Erythroblast (primary cell): ENCODE measurements around the gene MRE11.
A peak's percentile ranks its signal among the peaks of the same experiment; 100 is the strongest.

Source experiments
- DNase-seq, 2 experiments: peaks; one replicate each; lab custom pipeline; 2025; lab: John Stamatoyannopoulos, UW
- GATA1 ChIP-seq: IDR thresholded peaks from 2 replicates; pipeline ENCODE4 v1.6.1; 2011; ENCODE audit warnings: low read depth, mild to moderate bottlenecking, control low read depth, low read length, moderate library complexity
- POLR2A ChIP-seq: IDR thresholded peaks from 2 replicates; pipeline ENCODE4 v1.6.1; 2011; ENCODE audit warnings: mild to moderate bottlenecking, low read length

MRE11 gene

GRCh38 chr11:94493281-94494125, at the start of gene MRE11, which contains the start of gene ANKRD49:
Gene MRE11 (minus strand): TSS chr11:94493844. CDS start chr11:94492801, 1,043 bp downstream.
Gene ANKRD49 (plus strand): TSS chr11:94493984. CDS start chr11:94496694, 2,710 bp downstream.
- TF ChIP-seq GATA1 = no peak
- peak; percentile 93 for TF ChIP-seq POLR2A

DNA sequence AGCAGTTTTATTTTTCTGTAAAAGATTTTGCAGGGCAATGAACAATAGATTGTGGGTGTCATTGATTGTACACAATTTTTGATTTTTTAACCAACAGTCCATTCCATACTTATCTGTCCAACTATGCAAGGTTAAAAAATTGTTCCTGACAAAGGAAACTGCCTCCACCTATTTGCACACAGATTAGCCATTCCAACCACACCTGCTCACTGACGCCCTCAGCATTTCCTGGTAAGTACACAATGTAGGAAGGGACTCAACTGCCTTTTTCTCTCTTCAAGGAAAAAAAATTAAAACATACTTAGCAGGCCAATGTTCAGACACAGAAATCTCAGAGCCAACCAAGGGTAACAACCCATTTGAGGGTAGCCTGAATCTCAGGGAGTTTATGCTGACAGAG, 45.8 kb upstream of the MRE11 start:
- TF ChIP-seq POLR2A (no peak), GATA1 (no peak)
- DNase-seq = no peak

More at GRCh38 chr11:94493281-94494125, at the start of gene MRE11, which contains the start of gene ANKRD49:
- DNase-seq = peak; percentile 99

- TF ChIP-seq GATA1 (no peak), POLR2A (no peak)
- DNase-seq = no peak
Observed at GRCh38 chr11:94537031-94537600, 43.5 kb upstream of the MRE11 start.

DNA sequence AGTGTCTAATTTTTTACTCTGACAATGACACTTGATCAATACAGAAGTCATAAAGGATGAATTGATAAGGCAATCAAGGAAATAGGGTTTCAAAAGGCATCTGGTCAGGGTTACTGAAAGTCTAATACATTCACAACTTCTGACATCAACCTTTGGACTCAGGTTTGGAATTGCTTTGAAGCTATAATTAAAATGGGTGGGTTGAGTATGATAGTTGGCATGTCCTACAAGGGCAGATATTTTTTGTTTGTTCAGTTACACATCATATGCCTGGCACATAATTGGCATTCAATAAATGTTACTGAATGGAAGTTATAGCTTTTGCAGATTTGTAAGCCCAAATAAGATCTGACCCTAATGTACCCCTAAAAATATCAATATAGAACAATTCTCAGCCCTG, 42.7 kb upstream of the MRE11 start:
- DNase-seq = no peak
- no peak for TF ChIP-seq GATA1
- TF ChIP-seq POLR2A = no peak

DNA sequence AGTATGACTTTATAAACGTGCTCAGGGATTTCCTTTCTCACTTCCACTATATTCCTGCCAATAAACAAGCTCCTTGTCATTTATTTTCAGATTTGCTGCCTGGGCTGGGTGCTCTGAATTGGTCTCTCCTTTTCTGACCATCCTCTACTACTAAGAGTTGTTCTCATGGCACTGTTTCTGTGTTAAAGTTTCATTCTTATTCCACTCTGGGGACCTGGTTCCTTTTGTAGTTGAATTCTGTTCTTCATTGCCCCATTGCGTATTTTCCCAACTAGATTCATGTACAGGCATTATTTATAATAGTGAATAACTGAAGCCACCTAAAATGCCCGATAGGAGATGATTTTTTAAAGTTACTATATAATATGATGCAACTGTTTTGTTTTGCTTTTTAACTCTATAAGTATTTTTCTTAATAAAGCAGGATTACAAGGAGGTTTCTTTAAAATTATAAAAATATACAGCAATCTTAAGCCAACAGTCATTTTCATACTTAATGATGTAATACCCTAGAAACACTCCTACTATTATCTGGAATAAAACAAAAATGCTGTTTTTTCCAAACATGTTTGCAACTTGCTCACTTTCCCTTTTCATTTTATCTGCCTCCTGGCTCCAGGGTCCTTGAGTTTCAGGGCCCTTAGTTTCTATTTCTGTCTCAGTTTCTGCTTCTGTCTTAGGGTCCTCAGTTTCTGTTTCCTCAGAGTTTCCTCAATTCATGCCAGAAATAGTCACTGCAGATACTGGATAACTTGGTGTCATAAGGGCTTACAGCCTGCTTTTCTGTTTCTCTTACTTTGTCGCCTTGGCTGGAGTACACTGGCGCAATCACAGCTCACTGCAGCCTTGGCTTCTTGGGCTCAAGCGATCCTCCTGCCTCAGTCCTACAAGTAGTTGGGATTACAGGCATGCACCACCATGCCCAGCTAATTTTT, 40.3 kb upstream of the MRE11 start:
- peak in 1 of 2 experiments; percentile 9 for DNase-seq
- TF ChIP-seq POLR2A (no peak), GATA1 (no peak)

DNA sequence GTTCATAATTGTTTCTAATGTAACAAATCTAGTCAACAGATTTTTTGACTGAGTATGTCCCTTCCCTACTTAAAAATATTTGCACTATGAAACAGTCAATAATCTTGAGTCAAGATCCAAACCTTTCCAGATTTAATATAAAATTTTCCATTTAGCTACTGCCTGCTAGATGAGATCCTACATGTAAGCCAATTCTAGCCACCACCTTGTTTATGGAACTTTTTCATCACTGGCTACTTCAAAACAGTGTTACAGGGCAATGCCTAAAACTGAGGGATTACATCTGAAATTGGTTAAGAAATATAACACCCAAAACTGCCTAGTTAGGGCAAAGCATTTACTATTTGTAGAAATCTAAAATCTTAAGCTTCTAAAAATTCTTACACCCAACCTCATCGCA, 39.6 kb upstream of the MRE11 start:
- TF ChIP-seq GATA1 = no peak
- TF ChIP-seq POLR2A = no peak
- DNase-seq = no peak

DNA sequence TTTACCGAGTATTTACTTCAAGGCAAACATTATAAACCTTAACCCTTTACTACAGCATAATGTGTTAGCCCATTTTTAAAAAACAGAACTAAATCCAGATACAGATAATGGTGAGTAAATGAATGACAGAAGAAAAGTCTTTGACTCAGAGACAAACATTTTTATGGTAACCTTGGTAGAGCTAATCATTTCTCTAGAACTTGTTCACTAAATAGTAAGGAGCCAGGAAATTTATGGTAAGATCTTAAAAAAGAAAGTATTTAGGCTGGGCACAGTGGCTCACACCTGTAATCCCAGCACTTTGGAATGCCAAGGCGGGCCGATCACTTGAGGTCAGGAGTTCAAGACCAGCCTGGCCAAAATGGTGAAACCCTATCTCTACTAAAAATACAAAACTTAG, 38.6 kb upstream of the MRE11 start:
- DNase-seq = no peak
- TF ChIP-seq POLR2A (no peak), GATA1 (no peak)

- TF ChIP-seq GATA1 = no peak
- TF ChIP-seq POLR2A = no peak
- DNase-seq = no peak
Observed at GRCh38 chr11:94528551-94528950, 34.9 kb upstream of the MRE11 start.

- no peak for DNase-seq
- TF ChIP-seq POLR2A (no peak), GATA1 (no peak)
Observed at GRCh38 chr11:94526645-94527438, 33.2 kb upstream of the MRE11 start.

DNA sequence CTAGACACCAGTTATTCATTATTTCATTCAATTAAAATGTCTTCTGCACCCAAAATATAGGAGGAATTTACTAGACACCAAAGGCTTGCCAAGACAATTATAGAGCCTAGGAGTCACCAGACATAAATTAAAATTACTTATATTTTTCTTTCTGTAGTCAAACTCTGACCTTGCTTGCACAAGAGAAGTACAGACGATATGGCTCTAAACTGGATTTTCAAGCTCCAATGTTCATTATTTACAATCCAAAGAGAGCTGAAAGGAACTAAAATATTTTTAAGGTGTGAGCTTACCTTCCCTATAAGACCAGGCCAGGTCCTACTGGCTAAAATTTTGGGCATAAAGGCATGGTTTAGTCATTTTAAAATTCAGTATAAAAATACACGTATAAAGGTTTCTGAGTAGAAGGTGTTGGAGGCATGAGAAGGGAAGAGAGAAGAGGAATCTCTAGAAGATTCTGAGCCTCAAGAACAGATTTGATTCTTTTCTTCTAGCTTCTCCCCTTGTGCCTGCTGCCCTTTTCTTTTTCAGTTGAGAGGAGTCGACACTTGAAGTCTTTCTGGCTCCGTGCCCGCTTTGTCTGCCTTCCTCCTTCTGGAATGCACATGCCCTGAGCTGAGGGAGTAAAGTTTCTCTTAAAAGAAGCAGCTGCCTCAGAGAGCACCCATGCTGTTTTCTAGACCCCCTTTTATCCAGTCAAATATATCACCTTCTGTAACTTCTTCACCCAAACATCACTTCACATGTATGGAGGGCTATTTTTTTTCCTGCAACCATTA, 32.1 kb upstream of the MRE11 start:
- TF ChIP-seq POLR2A = no peak
- no peak for TF ChIP-seq GATA1
- no peak for DNase-seq

- no peak for TF ChIP-seq POLR2A
- no peak for TF ChIP-seq GATA1
- no peak for DNase-seq
Observed at GRCh38 chr11:94524341-94524740, 30.7 kb upstream of the MRE11 start.

GRCh38 chr11:94521684-94522083, 28.0 kb upstream of the MRE11 start:
- peak in 1 of 2 experiments; percentile 5 for DNase-seq
- TF ChIP-seq GATA1 (no peak), POLR2A (no peak)
